GM23338 (cell line): ENCODE results near the gene DPF3. TPM values are rescaled to one million over a fixed set of nuclear protein-coding genes. Genes with fewer than 3 reads are reported as not detected.

Experiments
- ATAC-seq: fragments of 200-7000 bp; cut with Tn5 transposase; 3 replicates; pipeline ENCODE4 v1.9.1; 2020
- DNase-seq: peaks from one replicate; pipeline ENCODE4 v3.0.0-alpha.2; 2015; ENCODE audit warnings: low spot score
- H2AFZ ChIP-seq: fragments of 200-600 bp; sonication (generic); 2 replicates; pipeline ENCODE4 v1.8.0; 2016; ENCODE audit warnings: antibody characterized with exemption, mild to moderate bottlenecking, moderate library complexity
- H3F3A ChIP-seq: fragments of 200-600 bp; sonication (generic); replicated peaks from 2 replicates; pipeline ENCODE4 v1.8.0; 2017; ENCODE audit warnings: antibody characterized with exemption, mixed run types, low read depth
- H3K27ac ChIP-seq: fragments of 200-600 bp; sonication (generic); 2 replicates; pipeline ENCODE4 v1.6.1; 2016; ENCODE audit warnings: low read depth
- H3K27me3 ChIP-seq: fragments of 200-600 bp; sonication (generic); 2 replicates; pipeline ENCODE4 v1.8.0; 2016; ENCODE audit warnings: mild to moderate bottlenecking, mixed run types, moderate library complexity; ENCODE audit not compliant: insufficient read depth
- H3K36me3 ChIP-seq: fragments of 200-600 bp; sonication (generic); 2 replicates; pipeline ENCODE4 v1.8.0; 2016; ENCODE audit warnings: mild to moderate bottlenecking; ENCODE audit not compliant: insufficient read depth
- H3K4me1 ChIP-seq: fragments of 200-600 bp; sonication (generic); 2 replicates; pipeline ENCODE4 v1.8.0; 2016; ENCODE audit warnings: mild to moderate bottlenecking, moderate library complexity; ENCODE audit not compliant: insufficient read depth
- H3K4me2 ChIP-seq: fragments of 200-600 bp; sonication (generic); 2 replicates; pipeline ENCODE4 v1.7.1; 2017; ENCODE audit warnings: mixed run types
- H3K4me3 ChIP-seq: fragments of 200-600 bp; sonication (generic); 2 replicates; pipeline ENCODE4 v1.6.1; 2016; ENCODE audit warnings: mixed run types
- H3K79me2 ChIP-seq: fragments of 200-600 bp; sonication (generic); replicated peaks from 2 replicates; pipeline ENCODE4 v1.8.0; 2017; ENCODE audit warnings: mild to moderate bottlenecking; ENCODE audit not compliant: insufficient read depth
- H3K9me2 ChIP-seq: fragments of 200-600 bp; sonication (generic); 2 replicates; pipeline ENCODE4 v1.8.0; 2017; ENCODE audit not compliant: insufficient read depth
- H4K20me1 ChIP-seq: fragments of 200-600 bp; sonication (generic); replicated peaks from 2 replicates; pipeline ENCODE4 v1.8.0; 2017; ENCODE audit warnings: mild to moderate bottlenecking; ENCODE audit not compliant: insufficient read depth
- H3K27ac Mint-ChIP-seq: 2 replicates; pipeline ENCODE4 v1.8.0; 2020; ENCODE audit warnings: inconsistent platforms, mild to moderate bottlenecking, moderate library complexity, mixed read lengths
- H3K27me3 Mint-ChIP-seq: 3 replicates; pipeline ENCODE4 v1.8.0; 2022; ENCODE audit warnings: low read depth, mild to moderate bottlenecking, moderate library complexity, mixed read lengths, inconsistent platforms; ENCODE audit not compliant: insufficient read depth, poor library complexity
- H3K36me3 Mint-ChIP-seq: 3 replicates; pipeline ENCODE4 v1.8.0; 2021; ENCODE audit warnings: low read depth, mild to moderate bottlenecking, inconsistent platforms, moderate library complexity, mixed read lengths
- H3K4me1 Mint-ChIP-seq: 3 replicates; pipeline ENCODE4 v1.8.0; 2020; ENCODE audit warnings: mild to moderate bottlenecking, inconsistent platforms, mixed read lengths
- H3K4me3 Mint-ChIP-seq: 3 replicates; pipeline ENCODE4 v1.8.0; 2021; ENCODE audit warnings: moderate library complexity, mild to moderate bottlenecking, inconsistent platforms, mixed read lengths
- H3K9me3 Mint-ChIP-seq: 3 replicates; pipeline ENCODE4 v1.8.0; 2020; ENCODE audit warnings: moderate library complexity, mild to moderate bottlenecking, inconsistent platforms, mixed read lengths
- CREB1 ChIP-seq: fragments of 250-450 bp; sonication (Bioruptor Pico); IDR thresholded peaks from 2 replicates; pipeline ENCODE4 v1.5.0; 2020; ENCODE audit warnings: low read depth, mild to moderate bottlenecking, moderate library complexity
- EZH2 ChIP-seq: fragments of 200-600 bp; sonication (generic); IDR thresholded peaks from one replicate; pipeline ENCODE4 v1.8.0; 2017; ENCODE audit warnings: antibody characterized with exemption, mild to moderate bottlenecking, low read depth; ENCODE audit not compliant: unreplicated experiment
- JUNB ChIP-seq: IDR thresholded peaks from one replicate; pipeline ENCODE4 v1.6.1; 2016; ENCODE audit warnings: antibody characterized with exemption; ENCODE audit not compliant: unreplicated experiment
- POLR2AphosphoS5 ChIP-seq: IDR thresholded peaks from 2 replicates; pipeline ENCODE4 v1.6.1; 2016; ENCODE audit warnings: antibody characterized with exemption, low read depth
- ZNF114 ChIP-seq: fragments of 250-450 bp; sonication (Bioruptor Pico); IDR thresholded peaks from 2 replicates; pipeline ENCODE4 v1.5.0; 2020; ENCODE audit warnings: mild to moderate bottlenecking, moderate library complexity
- ZNF331 ChIP-seq: fragments of 250-450 bp; sonication (Bioruptor Pico); IDR thresholded peaks from 2 replicates; pipeline ENCODE4 v1.5.0; 2020; ENCODE audit warnings: low read depth, mild to moderate bottlenecking, moderate library complexity
- polyA plus RNA-seq: library from polyadenylated mRNA; unstranded; fragments of >200 nt; fragmentation: Nextera tagmentation; extraction: Ambion mirVana; gene quantifications from 2 replicates; pipeline ENCODE4 v1.2.1, GENCODE V29; 2016
- total RNA-seq: library from RNA; depleted of rRNA; stranded (reverse); fragments of >200 nt; shearing (Covaris generic); gene quantifications from 2 replicates; pipeline ENCODE4 v1.2.3, GENCODE V29; 2014
- TF ChIP-seq, protein P1 (sequence below), 2 experiments: fragments of 200-600 bp in 1 of 2; sonication (generic) in 1 of 2; conservative IDR thresholded peaks; 2 replicates each; pipeline versions ENCODE4 v1.5.1 to v1.6.1; 2016 to 2017; ENCODE audit warnings: antibody characterized with exemption in 2 of 2, low read depth in 2 of 2, mild to moderate bottlenecking in 2 of 2, moderate library complexity in 1 of 2
- TF ChIP-seq, protein P2 (sequence below): fragments of 250-450 bp; sonication (Bioruptor Pico); IDR thresholded peaks from 2 replicates; pipeline ENCODE4 v1.5.0; 2020; ENCODE audit warnings: mild to moderate bottlenecking, moderate library complexity
- TF ChIP-seq, protein P3 (sequence below): IDR thresholded peaks from one replicate; pipeline ENCODE4 v1.6.1; 2018; ENCODE audit warnings: antibody characterized with exemption; ENCODE audit not compliant: unreplicated experiment

Gene DPF3
- total and polyA plus RNA-seq, 2 experiments from 2014 or later: 0.18 to 1.0 TPM

DNA sequence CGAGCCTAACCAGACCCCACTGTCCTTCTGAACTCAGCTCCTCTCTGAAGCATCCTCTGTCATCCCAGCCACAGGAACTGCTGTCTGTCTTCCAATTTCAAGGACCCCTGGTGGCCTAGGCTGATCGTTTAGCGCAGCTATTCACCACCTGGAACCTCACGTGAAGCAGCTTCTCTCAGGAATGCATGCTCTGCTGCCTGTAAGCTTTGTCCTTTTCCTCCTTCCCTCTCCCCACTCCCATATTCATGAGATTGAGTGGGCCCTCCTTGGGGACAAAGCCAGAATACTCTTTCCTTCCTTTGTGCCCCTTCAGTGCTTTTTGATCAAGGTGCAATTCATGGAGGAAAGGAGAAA is 17.2 kb downstream of the DPF3 start (continued):
- no peak for TF ChIP-seq POLR2AphosphoS5
- no peak for TF ChIP-seq ZNF114 (CRISPR knock-in tag)
- TF ChIP-seq, protein P1, sequence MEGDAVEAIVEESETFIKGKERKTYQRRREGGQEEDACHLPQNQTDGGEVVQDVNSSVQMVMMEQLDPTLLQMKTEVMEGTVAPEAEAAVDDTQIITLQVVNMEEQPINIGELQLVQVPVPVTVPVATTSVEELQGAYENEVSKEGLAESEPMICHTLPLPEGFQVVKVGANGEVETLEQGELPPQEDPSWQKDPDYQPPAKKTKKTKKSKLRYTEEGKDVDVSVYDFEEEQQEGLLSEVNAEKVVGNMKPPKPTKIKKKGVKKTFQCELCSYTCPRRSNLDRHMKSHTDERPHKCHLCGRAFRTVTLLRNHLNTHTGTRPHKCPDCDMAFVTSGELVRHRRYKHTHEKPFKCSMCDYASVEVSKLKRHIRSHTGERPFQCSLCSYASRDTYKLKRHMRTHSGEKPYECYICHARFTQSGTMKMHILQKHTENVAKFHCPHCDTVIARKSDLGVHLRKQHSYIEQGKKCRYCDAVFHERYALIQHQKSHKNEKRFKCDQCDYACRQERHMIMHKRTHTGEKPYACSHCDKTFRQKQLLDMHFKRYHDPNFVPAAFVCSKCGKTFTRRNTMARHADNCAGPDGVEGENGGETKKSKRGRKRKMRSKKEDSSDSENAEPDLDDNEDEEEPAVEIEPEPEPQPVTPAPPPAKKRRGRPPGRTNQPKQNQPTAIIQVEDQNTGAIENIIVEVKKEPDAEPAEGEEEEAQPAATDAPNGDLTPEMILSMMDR (conservative IDR thresholded peaks at IDR 0.05; ENCODE audit: low read depth in 2 of 2): peak in 1 of 2 experiments; percentile 12; a peak in 1 of 4 replicates

DNA sequence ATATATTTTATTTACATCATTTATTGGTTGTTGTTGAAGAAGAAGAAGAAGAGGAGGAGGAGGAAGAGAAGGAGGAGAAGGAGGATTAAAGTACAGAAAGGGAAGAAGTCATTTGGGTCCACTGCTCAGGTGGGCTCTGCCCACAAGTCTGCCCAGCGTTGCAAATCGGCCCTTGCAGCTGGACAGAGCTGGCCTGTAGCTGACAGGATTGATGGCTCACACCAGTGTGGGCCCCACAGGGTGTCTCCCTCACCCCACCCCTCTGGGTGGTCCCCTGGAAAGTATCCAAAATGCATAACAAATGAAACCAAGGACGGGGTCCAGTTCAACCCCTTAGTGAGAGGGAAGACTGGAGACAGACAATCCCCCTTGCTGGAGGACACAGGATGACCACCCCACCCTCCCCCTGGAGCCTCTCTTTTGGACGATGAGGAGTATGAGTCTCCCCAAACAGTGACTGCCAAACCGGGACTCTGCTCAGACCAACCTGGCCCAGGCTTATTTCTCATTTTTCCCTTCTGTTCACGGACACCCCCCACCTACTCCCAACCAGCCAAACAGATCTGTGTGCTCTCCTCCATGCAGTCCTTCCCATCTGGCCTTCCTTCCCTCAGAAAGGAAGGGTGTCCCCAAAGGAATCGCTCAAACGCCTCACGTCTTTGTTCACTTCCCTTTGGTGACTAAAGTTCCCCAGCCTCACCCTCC is 17.7 kb downstream of the DPF3 start:
- H3K27ac Mint-ChIP-seq: no peak overlapping the region
- TF ChIP-seq ZNF114 (CRISPR knock-in tag) (no peak), ZNF331 (CRISPR knock-in tag) (no peak), CREB1 (CRISPR knock-in tag) (no peak), POLR2AphosphoS5 (no peak), EZH2 (no peak), JUNB (no peak)
- TF ChIP-seq, protein P2, sequence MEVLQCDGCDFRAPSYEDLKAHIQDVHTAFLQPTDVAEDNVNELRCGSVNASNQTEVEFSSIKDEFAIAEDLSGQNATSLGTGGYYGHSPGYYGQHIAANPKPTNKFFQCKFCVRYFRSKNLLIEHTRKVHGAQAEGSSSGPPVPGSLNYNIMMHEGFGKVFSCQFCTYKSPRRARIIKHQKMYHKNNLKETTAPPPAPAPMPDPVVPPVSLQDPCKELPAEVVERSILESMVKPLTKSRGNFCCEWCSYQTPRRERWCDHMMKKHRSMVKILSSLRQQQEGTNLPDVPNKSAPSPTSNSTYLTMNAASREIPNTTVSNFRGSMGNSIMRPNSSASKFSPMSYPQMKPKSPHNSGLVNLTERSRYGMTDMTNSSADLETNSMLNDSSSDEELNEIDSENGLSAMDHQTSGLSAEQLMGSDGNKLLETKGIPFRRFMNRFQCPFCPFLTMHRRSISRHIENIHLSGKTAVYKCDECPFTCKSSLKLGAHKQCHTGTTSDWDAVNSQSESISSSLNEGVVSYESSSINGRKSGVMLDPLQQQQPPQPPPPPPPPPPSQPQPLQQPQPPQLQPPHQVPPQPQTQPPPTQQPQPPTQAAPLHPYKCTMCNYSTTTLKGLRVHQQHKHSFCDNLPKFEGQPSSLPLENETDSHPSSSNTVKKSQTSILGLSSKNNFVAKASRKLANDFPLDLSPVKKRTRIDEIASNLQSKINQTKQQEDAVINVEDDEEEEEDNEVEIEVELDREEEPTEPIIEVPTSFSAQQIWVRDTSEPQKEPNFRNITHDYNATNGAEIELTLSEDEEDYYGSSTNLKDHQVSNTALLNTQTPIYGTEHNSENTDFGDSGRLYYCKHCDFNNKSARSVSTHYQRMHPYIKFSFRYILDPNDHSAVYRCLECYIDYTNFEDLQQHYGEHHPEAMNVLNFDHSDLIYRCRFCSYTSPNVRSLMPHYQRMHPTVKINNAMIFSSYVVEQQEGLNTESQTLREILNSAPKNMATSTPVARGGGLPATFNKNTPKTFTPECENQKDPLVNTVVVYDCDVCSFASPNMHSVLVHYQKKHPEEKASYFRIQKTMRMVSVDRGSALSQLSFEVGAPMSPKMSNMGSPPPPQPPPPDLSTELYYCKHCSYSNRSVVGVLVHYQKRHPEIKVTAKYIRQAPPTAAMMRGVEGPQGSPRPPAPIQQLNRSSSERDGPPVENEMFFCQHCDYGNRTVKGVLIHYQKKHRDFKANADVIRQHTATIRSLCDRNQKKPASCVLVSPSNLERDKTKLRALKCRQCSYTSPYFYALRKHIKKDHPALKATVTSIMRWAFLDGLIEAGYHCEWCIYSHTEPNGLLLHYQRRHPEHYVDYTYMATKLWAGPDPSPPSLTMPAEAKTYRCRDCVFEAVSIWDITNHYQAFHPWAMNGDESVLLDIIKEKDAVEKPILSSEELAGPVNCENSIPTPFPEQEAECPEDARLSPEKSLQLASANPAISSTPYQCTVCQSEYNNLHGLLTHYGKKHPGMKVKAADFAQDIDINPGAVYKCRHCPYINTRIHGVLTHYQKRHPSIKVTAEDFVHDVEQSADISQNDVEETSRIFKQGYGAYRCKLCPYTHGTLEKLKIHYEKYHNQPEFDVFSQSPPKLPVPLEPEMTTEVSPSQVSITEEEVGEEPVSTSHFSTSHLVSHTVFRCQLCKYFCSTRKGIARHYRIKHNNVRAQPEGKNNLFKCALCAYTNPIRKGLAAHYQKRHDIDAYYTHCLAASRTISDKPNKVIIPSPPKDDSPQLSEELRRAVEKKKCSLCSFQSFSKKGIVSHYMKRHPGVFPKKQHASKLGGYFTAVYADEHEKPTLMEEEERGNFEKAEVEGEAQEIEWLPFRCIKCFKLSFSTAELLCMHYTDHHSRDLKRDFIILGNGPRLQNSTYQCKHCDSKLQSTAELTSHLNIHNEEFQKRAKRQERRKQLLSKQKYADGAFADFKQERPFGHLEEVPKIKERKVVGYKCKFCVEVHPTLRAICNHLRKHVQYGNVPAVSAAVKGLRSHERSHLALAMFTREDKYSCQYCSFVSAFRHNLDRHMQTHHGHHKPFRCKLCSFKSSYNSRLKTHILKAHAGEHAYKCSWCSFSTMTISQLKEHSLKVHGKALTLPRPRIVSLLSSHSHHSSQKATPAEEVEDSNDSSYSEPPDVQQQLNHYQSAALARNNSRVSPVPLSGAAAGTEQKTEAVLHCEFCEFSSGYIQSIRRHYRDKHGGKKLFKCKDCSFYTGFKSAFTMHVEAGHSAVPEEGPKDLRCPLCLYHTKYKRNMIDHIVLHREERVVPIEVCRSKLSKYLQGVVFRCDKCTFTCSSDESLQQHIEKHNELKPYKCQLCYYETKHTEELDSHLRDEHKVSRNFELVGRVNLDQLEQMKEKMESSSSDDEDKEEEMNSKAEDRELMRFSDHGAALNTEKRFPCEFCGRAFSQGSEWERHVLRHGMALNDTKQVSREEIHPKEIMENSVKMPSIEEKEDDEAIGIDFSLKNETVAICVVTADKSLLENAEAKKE (CRISPR knock-in tag): no peak
- TF ChIP-seq, protein P3, sequence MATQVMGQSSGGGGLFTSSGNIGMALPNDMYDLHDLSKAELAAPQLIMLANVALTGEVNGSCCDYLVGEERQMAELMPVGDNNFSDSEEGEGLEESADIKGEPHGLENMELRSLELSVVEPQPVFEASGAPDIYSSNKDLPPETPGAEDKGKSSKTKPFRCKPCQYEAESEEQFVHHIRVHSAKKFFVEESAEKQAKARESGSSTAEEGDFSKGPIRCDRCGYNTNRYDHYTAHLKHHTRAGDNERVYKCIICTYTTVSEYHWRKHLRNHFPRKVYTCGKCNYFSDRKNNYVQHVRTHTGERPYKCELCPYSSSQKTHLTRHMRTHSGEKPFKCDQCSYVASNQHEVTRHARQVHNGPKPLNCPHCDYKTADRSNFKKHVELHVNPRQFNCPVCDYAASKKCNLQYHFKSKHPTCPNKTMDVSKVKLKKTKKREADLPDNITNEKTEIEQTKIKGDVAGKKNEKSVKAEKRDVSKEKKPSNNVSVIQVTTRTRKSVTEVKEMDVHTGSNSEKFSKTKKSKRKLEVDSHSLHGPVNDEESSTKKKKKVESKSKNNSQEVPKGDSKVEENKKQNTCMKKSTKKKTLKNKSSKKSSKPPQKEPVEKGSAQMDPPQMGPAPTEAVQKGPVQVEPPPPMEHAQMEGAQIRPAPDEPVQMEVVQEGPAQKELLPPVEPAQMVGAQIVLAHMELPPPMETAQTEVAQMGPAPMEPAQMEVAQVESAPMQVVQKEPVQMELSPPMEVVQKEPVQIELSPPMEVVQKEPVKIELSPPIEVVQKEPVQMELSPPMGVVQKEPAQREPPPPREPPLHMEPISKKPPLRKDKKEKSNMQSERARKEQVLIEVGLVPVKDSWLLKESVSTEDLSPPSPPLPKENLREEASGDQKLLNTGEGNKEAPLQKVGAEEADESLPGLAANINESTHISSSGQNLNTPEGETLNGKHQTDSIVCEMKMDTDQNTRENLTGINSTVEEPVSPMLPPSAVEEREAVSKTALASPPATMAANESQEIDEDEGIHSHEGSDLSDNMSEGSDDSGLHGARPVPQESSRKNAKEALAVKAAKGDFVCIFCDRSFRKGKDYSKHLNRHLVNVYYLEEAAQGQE: no peak
- TF ChIP-seq, protein P1 (conservative IDR thresholded peaks at IDR 0.05; ENCODE audit: low read depth in 2 of 2): no peak

More for the DNA sequence above, 17.7 kb downstream of the DPF3 start:
- H3K4me2 ChIP-seq: no peak overlapping the region
- no peak overlapping the region for H3K4me3 ChIP-seq
- H3K4me1 ChIP-seq: peaks cover 14% of the 10 kb centered on the region; the same call in 1 of the 2 replicates
- Mint-ChIP-seq H3K4me1 (peaks cover 11% of the 10 kb centered on the region), H3K36me3 (peaks cover 4% of the 10 kb centered on the region; the same call in 2 of the 3 replicates), H3K27me3 (peaks cover 6% of the 10 kb centered on the region), H3K9me3 (peaks cover 10% of the 10 kb centered on the region), H3K4me3 (no peak overlapping the region)
- no peaks in the 10 kb centered on the region for H4K20me1 ChIP-seq
- H2AFZ ChIP-seq: peak overlapping the region; percentile 85; the same call in 1 of the 2 replicates
- no peaks in the 10 kb centered on the region for H3F3A ChIP-seq
- H3K79me2 ChIP-seq: no peaks in the 10 kb centered on the region
- H3K36me3 ChIP-seq: no peaks in the 10 kb centered on the region
- DNase-seq: no peak
- 0 out of 2 replicates have a peak, but pooled peaks cover 4% of the 10 kb centered on the region for H3K9me2 ChIP-seq
- H3K27me3 ChIP-seq: no peaks in the 10 kb centered on the region
- H3K27ac ChIP-seq: no peak overlapping the region
- ATAC-seq: no peak; the same call in none of the 3 replicates
